Measurements from ENCODE around the gene RADX.

- TF ChIP-seq, protein P1, sequence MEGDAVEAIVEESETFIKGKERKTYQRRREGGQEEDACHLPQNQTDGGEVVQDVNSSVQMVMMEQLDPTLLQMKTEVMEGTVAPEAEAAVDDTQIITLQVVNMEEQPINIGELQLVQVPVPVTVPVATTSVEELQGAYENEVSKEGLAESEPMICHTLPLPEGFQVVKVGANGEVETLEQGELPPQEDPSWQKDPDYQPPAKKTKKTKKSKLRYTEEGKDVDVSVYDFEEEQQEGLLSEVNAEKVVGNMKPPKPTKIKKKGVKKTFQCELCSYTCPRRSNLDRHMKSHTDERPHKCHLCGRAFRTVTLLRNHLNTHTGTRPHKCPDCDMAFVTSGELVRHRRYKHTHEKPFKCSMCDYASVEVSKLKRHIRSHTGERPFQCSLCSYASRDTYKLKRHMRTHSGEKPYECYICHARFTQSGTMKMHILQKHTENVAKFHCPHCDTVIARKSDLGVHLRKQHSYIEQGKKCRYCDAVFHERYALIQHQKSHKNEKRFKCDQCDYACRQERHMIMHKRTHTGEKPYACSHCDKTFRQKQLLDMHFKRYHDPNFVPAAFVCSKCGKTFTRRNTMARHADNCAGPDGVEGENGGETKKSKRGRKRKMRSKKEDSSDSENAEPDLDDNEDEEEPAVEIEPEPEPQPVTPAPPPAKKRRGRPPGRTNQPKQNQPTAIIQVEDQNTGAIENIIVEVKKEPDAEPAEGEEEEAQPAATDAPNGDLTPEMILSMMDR (IDR thresholded peaks at IDR 0.05; ENCODE audit: low read depth, low read length, poor library complexity, severe bottlenecking), result no peak
- no peak for TF ChIP-seq EZH2phosphoT487 (IDR thresholded peaks at IDR 0.05; ENCODE audit: borderline replicate concordance, low read length)
Observed at GRCh38 chrX:106707771-106708454, 96.1 kb downstream of the RADX start.
